ENCODE results near the gene WDR49.
"Not testable (repeated sequence)": the region's sequence is repeated elsewhere in the genome, so short reads cannot be mapped to it uniquely, and the experiment has no call there.

The WDR49 gene

DNA sequence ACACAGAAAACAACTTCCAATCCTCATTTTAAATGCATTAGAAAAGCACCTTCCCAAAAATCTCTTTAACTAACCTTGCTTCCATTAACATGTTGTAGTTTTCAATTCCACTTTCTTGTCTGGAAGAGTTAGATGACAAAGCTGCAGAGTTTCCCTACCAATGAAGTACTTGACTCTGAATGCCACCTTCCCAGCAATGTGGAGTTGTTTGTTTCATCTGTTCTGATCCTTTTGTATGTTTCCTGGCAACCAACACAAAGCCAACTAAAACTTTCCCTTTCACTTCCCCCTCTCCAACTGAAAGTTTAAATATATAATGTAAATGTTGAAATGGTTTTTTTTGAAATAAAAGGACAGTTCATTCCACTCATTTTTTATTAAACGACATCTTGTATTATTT is at the start of gene WDR49:
Gene WDR49 (minus strand): TSS at position 183 of the 400 bp plus-strand sequence. CDS start 517 bp downstream, outside the sequence.
- no peak for DNase-seq

DNA sequence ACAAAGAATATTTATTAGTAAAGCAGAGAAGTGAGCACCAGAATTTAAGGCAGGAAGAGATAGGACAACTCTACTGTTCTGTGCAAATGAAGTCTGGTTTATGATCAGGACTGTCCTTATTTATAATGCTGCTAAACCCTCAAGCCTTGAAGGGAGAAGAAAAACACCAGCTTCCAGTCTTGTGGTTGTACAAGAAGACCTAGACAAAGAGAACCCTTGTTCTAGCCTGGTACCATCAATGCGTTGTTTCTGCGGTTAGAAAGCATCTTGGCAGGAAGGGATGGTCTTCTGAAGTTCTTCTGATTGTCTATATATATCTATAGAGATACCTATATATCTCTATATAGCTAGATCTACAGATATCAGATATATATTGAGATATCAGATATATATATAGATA is 47.2 kb upstream of the WDR49 start:
- DNase-seq, result no peak

DNA sequence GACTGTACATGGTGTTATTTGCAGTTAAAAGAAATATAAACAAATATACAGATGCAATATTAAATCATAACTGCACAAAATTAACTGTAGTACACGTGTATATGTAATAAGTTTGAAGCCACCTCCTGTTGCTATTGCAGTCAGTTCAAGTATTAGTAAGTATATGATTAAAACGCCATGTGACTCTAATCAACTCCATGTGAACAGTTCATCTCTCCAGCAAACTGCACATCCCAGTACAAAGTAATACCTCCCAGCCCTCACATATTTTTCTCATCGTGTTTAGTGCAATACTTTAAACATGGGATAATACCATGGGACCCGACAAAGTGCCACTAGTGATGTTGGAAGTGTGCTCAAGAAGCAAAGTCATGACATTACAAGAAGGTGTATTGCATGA is 46.3 kb upstream of the WDR49 start:
- DNase-seq, result no peak

DNA sequence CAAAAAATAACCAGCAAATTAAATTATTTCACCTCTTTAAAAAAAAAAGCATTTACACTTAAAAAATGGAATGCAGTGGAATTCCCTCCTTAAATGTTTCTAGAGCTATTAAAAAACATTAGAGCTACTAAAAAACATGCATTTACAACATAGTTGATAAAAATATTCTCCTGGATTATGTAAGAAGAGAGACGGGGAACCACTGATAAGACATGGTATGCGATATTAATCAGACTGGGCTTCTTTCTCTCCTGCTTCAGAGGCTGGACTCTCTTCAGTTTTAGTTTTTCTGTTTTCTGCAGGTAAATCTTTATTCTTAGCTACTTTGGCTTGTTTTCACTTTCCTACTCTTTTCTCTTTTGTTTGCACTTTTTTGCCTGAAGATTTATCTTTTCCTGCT is 40.4 kb upstream of the WDR49 start:
- DNase-seq, result no peak

DNA sequence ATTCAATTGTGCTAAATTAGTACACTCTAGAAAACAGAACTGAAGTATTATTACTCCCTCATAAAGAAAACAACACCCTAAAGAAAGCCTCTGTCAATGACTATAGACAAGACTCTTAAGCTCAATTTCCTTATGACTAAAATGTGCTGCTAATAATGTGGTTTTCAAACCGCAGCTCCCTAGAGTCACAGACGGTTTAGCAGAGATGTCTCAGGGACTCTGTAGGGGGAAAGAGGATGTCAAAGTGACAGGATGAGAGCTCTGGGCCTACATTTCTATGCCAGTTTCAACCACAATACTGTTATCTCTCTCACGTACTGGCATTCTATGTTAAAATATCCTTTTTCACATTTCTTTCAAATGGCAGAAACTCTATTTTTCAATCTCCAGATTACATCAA is 37.6 kb upstream of the WDR49 start:
- DNase-seq, result peak in 1 of 2 experiments; percentile 19

DNA sequence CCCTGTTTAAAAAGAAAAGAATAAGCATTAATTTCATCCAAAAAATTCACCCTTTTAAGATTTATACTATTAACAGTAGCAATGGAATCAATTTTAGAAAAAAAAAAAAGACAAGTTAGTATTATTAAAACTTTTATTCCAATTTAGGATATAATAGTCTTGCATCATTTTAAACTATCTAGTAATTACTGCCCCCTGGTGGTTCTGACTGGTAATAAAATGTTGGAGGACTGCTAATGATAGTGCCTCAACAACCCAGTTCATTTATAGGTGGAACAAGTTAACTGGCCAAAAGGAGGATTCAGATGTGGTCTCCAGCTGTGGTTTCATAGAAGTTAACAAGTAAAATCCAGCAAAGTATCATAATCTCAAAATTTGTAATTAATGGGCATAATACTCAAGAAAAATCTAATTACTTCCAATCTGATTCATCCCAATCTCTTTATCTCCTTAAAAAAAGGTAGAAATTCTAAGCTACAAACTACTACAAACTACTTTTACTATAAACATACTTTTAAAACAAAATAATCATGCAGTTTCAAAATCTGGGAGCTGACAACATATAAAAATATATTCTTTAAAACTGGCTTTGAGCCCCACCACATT is 30.7 kb upstream of the WDR49 start:
- DNase-seq, result peak; percentile 5 to 10

DNA sequence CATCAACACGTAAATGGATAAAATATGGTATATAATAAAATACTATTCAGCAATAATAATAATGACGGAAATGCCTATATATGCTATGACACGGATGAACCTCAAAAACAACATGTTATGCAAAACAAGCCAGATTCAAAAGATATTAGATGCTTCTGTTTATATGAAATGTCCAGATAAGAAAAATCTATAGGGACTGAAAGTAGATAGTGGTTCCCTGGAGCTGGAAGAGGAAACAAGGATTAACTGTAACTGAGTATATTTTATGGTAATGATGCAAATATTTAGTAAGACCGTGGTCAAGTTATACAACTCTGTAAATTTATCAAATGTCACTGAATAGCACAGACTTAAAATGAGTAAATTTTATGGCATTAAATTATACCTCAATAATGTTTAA is 25.8 kb upstream of the WDR49 start:
- DNase-seq, result no peak

DNA sequence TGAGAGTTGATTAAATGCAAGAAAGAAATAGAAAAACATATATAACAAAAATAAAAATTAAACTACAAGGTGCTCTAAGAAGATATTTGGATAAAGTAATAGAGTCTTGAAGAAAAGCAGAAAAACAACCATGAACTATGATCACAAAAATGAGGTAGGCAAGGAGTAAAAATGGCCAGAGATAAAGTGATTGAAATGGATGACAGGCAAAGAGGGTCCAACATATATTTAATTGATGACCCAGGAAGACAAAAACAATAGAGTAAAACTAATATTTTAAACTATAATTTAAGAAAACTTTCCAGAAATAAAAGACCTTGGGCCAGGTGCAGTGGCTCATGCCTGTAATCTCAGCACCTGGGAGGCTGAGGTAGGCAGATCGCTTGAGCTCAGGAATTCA is 22.1 kb upstream of the WDR49 start:
- no peak for DNase-seq

DNA sequence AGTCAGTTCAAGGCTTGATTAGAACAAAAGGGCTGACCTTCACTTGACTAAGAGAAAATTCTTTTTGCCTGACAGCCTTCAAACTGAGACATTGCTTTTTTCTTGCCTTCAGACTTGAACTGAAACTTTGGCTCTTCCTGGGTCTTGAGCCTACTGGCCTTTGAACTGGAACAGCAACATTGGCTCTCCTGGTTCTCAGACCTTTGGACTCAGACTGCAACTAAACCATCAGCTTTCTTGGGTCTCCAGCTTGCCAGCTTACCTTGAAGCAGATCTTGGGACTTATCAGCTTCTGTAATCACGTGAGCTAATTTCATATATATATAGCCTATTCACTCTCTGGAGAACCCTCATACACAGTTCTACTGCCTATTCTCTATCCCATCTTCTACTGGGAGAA is 19.5 kb upstream of the WDR49 start:
- no peak for DNase-seq

DNA sequence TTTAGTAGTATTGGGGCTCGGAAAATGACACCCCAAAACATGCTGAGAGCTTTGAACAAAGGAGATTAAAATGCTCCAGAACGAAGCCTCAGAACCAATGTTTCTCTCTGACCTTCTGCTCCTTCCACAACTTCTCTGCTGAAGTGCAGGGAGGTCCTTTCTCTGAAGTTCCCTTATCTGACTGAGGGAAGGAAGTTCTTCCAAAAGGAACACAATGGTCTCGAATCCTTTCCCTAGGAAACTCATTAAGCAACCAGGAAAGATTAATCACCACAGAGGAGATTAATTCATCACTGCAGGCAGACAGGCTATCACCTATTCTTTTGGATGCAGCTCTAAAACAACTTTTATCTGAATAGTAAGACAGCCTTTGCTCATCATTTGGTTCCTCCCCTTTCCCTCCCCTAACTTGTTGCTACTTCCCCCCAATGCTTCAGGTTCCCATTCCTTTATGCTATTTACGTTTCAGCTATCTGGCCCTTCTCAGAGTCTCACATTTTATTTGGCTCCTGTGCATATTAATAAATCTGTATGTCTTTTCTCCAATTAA is 18.2 kb upstream of the WDR49 start:
- no peak for DNase-seq

DNA sequence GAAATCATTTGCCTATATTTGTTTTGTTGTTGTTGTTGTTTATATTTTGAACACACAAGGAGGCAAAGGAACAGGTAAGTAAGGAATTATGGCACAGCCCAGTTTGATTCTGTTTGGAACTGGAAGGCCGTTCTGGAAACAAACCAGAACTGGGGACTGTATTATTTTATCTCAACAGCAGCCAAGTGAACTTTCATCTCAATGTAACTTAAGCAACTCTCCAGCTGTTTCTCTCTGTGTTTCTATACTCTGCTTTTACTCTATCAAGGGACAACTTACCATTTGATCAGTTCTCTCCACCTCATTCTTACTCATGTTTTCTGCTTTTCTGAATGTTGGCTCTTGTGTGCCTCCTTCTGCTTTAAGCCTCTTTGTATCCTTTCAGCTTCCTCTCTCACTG is 16.0 kb upstream of the WDR49 start:
- no peak for DNase-seq

DNA sequence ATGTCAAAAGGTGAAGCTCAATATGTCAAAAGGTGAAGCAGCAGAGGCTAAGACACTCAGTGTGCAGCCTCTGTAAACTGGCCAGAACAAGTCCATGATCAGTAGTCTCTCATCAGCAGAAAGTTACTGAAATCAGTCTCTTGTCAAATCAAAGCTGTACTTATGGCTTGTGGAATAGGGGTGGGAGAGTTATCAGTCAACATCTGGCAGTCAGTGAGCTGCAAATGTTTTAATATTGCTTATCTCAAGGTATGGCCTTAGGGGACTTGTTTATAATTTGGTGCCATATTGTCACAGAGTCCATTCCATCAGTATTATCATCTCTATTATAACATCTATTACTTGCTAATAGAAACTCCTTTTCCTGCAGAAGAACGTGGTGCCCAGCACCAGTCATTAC is 14.9 kb upstream of the WDR49 start:
- DNase-seq, result no peak

DNA sequence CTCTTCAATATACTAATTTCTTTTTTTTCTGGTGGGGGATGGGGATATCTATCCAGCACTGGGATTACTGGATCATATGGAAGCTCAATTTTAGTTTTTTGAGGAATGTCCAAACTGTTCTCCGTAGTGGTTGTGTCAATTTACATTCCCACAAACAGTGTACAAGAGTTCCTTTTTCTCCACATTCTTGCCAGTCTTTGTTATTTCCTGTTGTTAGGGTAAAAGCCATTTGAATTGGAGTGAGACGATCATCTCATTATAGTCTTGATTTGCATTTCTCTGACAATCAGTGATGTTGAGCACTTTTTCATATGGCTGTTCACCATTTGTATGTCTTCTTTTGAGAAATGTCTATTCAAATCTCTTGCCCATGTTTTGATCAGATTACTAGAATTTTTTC is 12.8 kb upstream of the WDR49 start:
- no peak for DNase-seq

DNA sequence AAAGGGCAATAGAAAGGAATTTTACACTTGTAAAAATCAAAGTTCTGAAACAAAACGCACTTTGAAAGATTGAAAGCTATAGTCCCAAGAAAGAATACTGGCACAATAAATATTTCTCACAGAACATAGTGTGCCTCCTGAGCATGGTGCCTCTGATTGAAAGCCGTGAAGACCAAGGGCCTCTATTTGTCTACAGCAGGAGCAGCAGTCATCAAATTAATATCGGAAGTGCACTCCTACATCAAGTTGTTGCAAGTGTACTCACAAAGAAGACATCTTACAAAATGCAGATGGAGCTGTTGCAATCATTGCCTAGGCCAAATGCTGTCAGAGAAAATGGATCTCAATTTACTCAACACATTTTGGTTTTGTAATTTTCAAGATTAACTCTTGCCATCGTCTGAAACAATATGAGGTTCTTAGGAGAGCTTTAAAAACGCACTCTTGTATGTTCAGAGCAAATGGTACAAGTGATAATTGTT is 9.2 kb upstream of the WDR49 start:
- DNase-seq, result no peak

DNA sequence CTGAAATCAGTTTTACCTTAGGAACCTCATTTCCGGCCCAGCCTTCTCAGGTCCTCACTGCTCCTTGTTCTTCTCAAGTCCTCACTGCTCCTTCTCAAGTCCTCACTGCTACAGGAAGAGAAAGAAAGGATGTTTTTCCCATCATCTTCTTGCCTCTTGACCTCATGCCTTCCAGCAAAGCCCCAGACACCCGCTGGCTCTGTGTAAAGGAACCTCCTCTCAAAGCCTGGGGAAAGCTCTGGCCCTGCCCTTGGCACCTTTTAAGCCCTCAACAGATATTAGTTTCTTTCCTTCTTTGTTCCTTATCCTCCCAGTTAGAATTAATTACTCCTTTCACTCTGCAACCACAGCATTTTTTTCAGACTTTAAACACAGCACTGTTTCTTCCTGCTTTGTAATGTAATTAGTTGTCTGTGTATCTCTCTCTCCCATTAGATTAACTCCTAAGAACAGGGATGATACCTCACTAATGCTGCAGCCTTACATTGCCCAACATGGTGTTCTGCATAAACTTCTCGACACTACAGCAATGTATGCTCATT is 4.0 kb upstream of the WDR49 start:
- no peak for DNase-seq

DNA sequence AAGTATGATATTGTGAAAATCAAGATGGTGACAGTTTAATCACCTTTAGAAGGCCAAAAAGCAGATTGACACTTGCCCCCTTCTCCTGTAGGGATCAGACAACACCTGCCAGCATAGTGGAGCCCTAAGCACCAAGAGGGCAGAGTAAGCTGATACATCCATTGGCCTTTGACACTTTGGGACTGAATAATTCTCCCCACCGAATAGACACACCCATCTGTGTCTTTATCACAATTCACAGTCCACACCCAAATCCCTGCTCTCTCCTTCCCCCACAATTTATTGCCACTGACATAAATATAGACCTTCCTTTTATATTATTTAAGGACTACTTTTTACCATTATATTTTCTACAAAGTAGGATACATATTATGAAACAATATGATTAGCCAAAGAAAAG is 3.1 kb upstream of the WDR49 start:
- no peak for DNase-seq

DNA sequence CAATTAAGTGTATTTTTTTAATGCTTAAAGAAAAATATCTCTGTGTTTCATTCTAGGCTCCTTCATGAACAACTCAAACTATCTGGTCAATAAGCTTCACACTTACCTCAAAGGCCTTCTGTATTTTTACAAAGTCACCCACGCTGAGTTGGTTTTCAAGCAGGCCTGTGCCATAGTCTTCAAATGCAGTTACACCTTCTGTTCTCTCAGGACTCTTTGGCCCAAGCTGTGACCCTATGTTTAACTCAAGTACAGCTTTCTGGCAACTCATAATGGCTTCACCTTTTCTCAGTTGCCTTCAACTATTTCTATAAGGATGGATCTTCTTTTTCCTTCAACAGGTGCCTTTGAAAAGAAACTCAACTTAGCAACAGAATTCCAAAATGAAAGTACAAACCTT is 587 bp downstream of the WDR49 start:
- DNase-seq, result no peak

DNA sequence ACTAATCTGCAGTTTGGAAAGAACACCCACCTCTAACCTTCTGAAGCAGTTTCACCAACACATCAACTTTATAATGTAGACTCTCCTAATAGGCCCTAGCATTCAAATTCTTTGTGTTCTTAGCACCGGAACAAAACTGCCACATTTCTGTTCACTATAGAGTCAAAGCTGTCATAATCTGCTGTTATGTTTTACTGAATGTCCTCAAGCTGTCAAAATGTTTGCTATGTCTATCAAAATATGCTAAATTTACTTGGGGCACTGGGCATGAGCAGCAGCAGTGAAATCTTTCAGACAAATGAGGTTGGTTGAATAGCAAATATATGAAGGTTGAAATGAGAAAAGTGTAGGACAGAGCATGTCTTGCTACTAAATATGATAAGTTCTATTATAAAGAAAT is 1.9 kb downstream of the WDR49 start:
- no peak for DNase-seq

DNA sequence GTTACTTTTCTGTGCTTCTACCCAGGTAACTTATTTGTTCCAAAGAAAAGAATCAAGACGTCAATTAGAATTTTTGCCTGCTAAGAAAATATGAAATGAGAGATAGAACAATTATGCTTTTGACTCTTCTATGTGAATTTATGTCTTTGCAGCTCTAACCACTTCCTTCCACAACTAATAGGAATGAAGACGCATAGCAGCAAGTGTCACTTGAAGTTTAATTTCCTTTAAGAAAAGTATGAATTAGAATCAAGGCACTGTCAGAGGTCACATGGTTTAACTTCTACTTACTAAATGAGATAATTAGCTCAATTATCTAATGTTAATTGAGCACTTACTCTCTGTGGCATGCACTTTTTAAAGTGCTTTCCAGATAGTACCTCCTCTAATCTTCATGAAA is 3.3 kb downstream of the WDR49 start:
- DNase-seq, result no peak

DNA sequence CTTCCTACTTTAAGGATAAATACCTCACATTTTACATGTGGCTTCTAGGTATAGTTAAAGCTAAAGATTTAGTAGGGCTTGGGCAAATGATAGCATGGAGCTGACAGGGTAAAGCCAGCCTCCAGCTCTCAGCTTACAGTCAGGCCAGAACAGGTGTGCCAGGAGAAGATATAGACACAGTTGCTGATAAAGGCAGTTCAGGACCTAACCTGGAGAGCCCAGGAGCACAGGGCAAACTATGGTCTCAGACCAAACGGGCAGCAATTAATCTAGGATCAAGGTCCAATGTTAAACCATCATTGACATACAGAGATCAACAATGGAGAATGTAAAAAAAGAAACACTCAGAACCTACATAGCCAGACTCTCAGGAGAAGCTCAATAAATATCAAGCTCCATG is 4.0 kb downstream of the WDR49 start:
- DNase-seq, result no peak

DNA sequence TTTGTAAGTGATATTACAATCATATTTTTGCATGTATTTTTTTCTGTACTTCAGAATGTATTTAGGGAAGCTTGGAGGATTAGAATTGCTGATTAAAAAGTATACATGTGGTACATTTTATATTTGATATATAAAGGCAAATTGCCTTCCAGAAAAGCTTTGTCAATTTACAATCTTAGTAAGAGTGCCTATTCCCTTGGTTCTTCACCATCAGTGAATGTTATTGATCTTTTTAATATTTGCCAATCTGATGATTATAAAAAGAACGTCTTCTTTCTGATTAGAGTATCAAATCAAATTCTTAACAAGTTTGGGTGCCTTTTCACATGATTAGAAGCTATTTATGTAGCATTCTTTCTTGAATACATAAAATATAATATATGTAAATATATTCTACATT is 9.1 kb downstream of the WDR49 start:
- no peak for DNase-seq

DNA sequence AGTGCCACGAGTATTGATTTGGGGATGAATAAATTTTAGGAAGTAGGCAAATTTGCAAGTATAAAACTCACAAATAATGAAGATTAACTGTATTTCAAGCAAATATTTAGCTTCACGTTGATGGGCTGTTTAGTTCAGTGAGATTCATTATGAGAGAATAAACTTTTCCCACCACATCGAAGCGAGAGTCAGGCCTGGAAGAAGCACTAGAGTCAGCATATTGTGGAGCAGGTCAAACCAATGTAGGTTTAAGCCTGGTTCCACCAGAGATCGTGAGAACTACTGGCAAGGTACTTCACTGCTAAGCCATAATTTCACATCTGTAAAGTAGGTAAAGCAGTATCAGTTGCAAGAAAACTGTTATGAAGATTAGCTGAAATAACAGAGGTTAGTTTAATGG is 22.3 kb downstream of the WDR49 start:
- DNase-seq, result no peak

DNA sequence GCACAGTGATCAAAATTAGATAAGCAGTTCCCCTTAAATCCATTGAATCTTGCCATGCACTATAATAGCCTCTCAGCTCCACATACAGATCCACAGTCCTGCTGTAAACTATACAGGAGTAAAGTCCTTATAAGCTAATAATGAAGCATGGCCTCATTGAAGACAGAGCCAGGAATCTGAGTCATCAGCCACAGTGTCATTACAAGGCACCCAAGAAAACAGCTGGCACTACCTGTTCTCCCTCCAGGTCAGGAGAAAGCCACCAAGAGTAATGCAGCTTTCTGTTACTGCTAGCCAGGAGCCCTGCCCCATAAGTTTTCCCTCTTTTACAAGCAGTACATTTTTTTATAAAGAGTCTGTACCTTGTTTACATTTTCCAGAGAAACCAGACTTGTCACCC is 27.3 kb downstream of the WDR49 start:
- no peak for DNase-seq

DNA sequence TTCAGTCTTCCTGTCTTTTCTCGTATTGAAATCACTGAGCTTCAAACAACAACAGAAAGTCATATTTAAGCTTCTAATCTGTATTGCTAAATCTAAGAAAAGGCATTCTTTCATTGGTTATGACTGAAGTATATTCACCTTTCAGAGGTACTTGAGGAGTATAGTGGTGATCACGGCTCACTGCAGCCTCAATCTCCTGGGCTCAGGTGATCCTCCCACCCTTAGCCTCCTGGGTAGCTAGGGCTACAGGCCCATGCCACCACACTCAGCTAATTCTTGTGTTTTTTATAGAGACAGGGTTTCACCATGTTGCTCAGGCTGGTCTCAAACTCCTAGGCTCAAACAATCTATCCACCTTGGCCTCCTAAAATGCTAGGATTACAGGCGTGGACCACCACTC is 38.7 kb downstream of the WDR49 start:
- DNase-seq, result no peak

DNA sequence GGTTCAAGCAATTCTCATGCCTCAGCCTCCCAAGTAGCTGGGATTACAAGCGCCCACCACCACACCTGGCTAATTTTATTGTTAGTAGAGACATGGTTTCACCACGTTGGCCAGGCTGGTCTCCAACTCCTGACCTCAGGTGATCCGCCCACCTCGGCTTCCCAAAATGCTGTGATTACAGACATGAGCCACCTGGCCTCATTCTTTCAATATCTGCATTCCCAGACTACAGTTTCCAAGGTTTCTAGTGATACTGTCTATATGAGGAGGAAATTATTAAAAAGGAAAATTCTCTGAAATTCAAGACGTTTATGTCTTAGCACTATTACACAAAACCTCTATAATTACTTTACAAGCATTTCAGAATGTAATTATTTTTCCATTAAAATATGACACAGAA is 39.5 kb downstream of the WDR49 start:
- DNase-seq, result not testable (repeated sequence)
